Measurements from ENCODE around the gene PNLIPRP1. TPM values are rescaled to one million over a fixed set of nuclear protein-coding genes. Genes with fewer than 3 reads are reported as not detected.

PNLIPRP1 gene
- total and polyA plus RNA-seq, 2 of the 4 experiments (the other 2 are of a cell fraction), result not detected

DNA sequence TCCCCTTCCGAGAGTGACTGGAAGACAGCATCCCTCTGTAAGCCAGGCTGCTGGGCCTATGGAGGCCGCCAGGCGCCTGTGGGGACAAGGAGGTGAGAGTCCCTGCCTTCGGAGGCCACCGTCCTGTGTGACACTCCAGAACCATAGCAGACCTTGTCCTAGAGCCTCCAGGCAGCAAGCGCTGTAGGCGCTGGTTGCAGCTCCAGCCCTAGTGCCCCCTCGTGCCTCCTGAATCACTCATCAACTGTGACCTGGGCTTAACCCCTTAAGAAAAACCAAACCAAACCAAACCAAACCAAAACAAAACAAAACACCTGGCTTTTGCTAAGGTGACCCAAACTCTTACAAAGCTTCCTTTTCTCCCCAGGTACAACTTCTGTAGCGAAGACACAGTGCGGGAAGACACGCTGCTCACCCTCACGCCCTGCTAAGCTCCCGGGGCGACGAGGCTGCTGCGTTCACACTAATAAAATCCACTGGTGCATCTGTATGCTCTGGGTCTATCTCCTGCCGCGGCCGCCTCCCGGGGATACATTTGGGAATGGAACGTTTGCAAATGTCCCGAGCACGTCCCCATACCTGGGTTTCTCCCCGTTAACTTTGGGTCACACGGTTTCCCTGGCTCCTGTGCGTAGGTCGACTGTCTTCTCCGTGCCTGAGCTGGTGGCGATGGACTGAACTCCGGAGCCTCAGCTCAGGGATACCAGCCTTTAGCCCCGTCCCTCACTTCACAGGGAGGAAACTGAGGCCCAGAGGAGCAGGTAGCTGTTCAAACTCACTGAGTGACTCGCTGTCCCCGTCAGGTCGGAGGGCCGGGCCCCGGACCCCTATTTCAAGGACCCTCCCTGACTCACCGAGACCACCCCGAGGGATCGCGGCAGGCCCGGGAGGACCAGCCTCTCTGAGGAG, 18.2 kb downstream of the PNLIPRP1 start (continued):
- TF ChIP-seq SMC3 (IDR thresholded peaks at IDR 0.05; ENCODE audit: low read depth, low read length) (no peak), FOS (IDR thresholded peaks at IDR 0.05; ENCODE audit: low read depth, low read length) (no peak)

DNA sequence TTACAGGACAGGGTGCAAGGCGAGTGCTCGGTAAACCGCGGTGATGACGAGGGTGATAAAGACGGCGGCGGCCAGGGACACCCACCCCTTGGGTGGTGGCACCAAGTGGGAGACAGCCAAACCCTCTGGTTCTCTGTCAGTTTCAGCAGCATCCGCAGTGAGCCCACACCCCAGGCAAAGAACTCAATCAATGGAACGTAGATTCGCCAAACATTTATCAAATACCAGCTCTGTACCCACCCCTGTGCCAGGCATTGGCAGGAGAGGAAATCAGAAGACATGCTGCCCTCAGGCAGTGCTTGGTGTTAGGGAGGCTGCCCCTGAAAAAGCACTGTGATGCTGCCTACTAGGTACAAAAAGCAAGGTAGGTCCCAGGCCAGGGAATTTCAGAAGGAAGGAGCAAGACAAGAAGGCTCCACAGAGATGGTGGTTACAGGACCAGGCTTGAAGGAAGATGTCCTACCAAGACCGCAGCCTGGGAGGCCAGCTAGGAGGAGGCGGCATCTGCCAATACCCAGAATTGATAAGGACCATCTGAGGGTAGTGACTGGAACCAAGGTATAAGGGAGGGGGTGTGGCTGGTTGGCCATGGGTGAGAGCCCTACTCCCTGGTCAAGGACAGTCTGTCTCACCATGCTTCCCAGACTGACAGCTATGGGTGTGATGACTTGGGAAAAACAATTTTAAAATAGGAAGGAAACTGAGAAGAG, 19.8 kb downstream of the PNLIPRP1 start:
- H3K27ac ChIP-seq (ENCODE audit: insufficient read depth, low read length), result no peak overlapping the region
- H3K23ac ChIP-seq (ENCODE audit: low read depth, low read length), result no peak overlapping the region
- no peak overlapping the region for H3K4ac ChIP-seq (ENCODE audit: low read depth, low read length)
- H3K27me3 ChIP-seq (ENCODE audit: control insufficient read depth, insufficient read depth, low read length), result peaks cover 6% of the 10 kb centered on the region; the same call in 1 of the 2 replicates
- POLR2A ChIA-PET (ENCODE audit: unreplicated experiment), result no interaction called here
- H3K56ac ChIP-seq (ENCODE audit: extremely low read depth, insufficient read depth, low read length), result no peak overlapping the region
- no TSS peak for BruUV-seq (replicated peaks)
- TF ChIP-seq MXI1 (IDR thresholded peaks at IDR 0.05; ENCODE audit: borderline replicate concordance, low read depth, low read length) (no peak), BHLHE40 (IDR thresholded peaks at IDR 0.05; ENCODE audit: low read depth, low read length) (no peak)
- H2BK20ac ChIP-seq (ENCODE audit: low read depth, low read length), result no peak overlapping the region
- WGBS, 2 experiments (ENCODE audit: extremely low coverage in 2 of 2, insufficient read length in 1 of 2), result no CpG with 5 or more reads among the region's 13 CpGs
- H3K79me1 ChIP-seq (ENCODE audit: low read depth in 1 of 2, low read length in 2 of 2), result no peaks in the 10 kb centered on the region
- H3K36me3 ChIP-seq (ENCODE audit: control insufficient read depth, insufficient read depth, low read length), result no peaks in the 10 kb centered on the region
- no peak overlapping the region for H3K18ac ChIP-seq (ENCODE audit: low read depth, low read length)
- dilution Hi-C loops (cut with HindIII; ENCODE audit: low sequenced_read_pairs, unreplicated experiment) (no loop called here), intact Hi-C loops (cut with micrococcal nuclease) (no loop called here), in situ Hi-C loops (cut with MboI; ENCODE audit: low sequenced_read_pairs) (no loop called here)
- H3K4me1 ChIP-seq (ENCODE audit: control insufficient read depth, insufficient read depth, low read length), result no peaks in the 10 kb centered on the region; the same call in 1 of the 2 replicates
- H2AFZ ChIP-seq (replicated peaks; ENCODE audit: low read length, poor library complexity), result no peak overlapping the region
- H3K9ac ChIP-seq (ENCODE audit: low read depth, low read length), result no peak overlapping the region
- no peaks in the 10 kb centered on the region for H3K9me1 ChIP-seq (ENCODE audit: insufficient read depth, low read length)
- no peak overlapping the region for H2BK120ac ChIP-seq (ENCODE audit: low read depth, low read length)
- no peak overlapping the region for H2BK15ac ChIP-seq (ENCODE audit: low read depth, low read length)
- H3K14ac ChIP-seq (replicated peaks; ENCODE audit: low read depth, low read length), result no peak overlapping the region
- DNase-seq (no peak), ATAC-seq (ENCODE audit: low read depth) (no peak)
- no peak overlapping the region for H4K91ac ChIP-seq (ENCODE audit: insufficient read depth, low read depth, low read length)
- H4K20me1 ChIP-seq (ENCODE audit: insufficient read depth, low read length), result no peaks in the 10 kb centered on the region
- no peak overlapping the region for H2AK9ac ChIP-seq (replicated peaks; ENCODE audit: low read depth, low read length, poor library complexity)
- H2BK5ac ChIP-seq (ENCODE audit: low read depth, low read length, poor library complexity, severe bottlenecking), result no peak overlapping the region
- H2AK5ac ChIP-seq (ENCODE audit: low read depth, low read length), result no peak overlapping the region
- H4K8ac ChIP-seq (ENCODE audit: low read depth in 2 of 2, low read length in 2 of 2), result no peak overlapping the region
- CTCF ChIA-PET, result no interaction called here
- no peak overlapping the region for H4K5ac ChIP-seq (ENCODE audit: low read depth, low read length)
- no peak overlapping the region for H3K4me3 ChIP-seq (ENCODE audit: insufficient read depth, low read depth, low read length)
- H3K9me3 ChIP-seq (ENCODE audit: control insufficient read depth, insufficient read depth, low read length), result no peaks in the 10 kb centered on the region
- H3K4me2 ChIP-seq (ENCODE audit: low read depth, low read length), result no peak overlapping the region

Data from IMR-90 (cell line).